Measurements from ENCODE around the gene THAP3.
"Not testable (repeated sequence)": the region's sequence is repeated elsewhere in the genome, so short reads cannot be mapped to it uniquely, and the experiment has no call there.

Gene THAP3

GRCh38 chr1:6635910-6636760, 11.5 kb downstream of the THAP3 start:
- DNase-seq = no peak

DNA sequence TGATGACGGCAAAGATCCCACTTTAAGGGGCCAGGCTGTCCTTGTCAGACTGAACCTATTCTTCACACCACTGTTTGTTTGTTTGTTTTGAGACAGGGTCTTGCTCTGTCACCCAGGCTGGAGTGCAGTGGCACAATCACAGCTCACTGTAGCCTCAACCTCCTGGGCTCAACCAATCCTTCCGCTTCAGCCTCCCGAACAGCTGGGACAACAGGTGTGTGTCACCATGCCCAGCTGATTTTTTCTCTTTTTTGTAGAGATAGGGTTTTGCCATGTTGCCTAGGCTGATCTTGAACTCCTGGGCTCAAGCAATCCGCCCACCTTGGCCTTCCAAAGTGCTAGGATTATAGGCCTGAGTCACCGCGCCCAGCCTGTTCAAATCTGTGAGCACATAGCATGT, 12.1 kb downstream of the THAP3 start:
- DNase-seq = not testable (repeated sequence)

- no peak for DNase-seq
Observed at GRCh38 chr1:6637770-6638169, 13.1 kb downstream of the THAP3 start.

GRCh38 chr1:6638226-6638625, 13.6 kb downstream of the THAP3 start:
- no peak for DNase-seq

GRCh38 chr1:6640867-6641266, 16.2 kb downstream of the THAP3 start:
- DNase-seq = not testable (repeated sequence)

GRCh38 chr1:6645018-6645417, 20.4 kb downstream of the THAP3 start:
- DNase-seq = no peak

DNA sequence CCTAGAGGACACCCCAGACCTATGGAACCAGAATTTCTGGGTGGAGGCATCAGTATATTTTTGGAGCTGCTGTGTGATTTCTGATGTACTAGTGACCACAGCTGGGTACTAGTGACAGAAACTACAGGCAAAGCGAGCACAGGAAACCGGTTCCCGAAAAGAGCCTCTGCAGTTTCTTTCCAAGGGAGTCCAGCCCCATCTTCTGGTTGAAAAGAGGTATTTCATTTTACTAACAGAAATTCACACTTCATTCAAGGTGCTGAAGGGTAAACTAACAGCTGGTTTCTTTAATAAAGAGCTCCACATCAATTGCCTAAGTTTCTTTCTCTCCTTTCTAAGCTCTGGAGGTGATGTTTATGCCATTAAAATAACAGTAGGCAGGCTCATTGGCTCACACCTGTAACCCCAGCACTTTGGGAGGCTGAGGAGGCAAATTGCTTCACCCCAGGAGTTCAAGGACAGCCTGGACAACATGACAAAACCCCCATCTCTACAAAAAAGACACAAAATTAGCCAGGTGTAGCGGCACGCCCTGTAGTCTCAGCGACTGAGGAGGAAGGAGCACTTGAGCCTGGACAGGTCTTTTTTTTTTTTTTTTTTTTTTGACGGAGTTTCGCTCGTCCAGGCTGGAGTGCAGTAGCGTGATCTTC, 22.0 kb downstream of the THAP3 start:
- peak; percentile 25 to 26 for DNase-seq

DNA sequence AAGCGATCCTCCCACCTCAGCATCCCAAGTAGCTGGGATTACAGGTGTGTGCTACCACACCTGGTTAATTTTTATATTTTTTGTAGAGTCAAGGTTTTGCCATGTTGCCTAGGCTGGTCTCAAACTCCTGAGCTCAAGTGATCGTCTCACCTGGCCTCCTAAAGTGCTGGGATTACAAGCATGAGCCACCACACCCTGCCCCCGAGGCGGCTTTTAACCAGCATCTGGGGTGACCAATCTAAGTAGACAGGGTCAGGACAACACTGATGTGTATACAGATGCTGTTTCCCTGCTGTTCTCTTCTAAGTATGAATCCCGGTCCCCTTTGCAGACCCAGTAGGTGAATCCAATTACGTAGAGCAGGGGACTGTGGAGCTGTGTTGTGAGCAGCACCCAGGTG, 23.9 kb downstream of the THAP3 start:
- no peak for DNase-seq

GRCh38 chr1:6651909-6652308, 27.2 kb downstream of the THAP3 start:
- DNase-seq = no peak

- DNase-seq = no peak
Observed at GRCh38 chr1:6652986-6653385, 28.3 kb downstream of the THAP3 start.

DNA sequence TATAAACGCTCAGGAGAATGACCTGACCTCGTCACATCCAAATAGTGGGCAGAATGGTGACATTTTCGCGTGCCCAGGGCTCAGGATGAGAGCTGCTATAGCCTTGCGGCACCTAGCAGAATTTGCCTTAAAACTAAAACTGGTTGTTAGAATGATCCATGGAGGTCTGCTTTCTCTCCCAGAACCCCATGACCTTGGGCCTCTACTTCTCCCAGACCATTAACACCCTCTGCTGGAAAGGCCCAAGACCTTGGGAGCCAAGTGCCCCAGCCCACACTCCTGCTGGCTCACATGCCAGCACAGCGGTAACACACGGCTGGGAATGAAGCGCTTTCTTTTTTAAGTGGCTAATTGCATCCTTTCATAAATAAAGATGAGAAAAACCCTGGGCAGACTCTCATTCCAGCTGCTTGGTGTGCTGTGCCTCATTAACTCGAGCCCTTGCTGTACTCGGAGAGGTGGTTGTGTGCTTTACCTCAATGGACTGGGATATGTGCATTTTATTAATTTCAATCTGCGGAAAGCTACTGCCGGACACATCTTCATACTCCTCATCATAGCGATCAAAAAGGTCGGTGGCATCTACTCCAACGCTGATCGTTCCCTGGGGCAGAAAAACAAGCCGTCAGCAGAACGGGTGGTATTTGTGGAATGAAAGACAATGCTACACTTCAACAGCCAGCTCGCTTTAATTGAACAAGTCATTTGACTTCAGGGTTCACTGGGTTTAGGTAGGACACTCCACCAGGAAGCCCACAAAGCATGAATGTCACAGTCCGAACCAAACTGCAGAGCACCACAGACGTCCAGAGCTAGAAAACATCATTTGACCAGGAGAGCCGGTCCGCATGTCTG, 29.0 kb downstream of the THAP3 start:
- DNase-seq = no peak

- no peak for DNase-seq
Observed at GRCh38 chr1:6657138-6657537, 32.5 kb downstream of the THAP3 start.

DNA sequence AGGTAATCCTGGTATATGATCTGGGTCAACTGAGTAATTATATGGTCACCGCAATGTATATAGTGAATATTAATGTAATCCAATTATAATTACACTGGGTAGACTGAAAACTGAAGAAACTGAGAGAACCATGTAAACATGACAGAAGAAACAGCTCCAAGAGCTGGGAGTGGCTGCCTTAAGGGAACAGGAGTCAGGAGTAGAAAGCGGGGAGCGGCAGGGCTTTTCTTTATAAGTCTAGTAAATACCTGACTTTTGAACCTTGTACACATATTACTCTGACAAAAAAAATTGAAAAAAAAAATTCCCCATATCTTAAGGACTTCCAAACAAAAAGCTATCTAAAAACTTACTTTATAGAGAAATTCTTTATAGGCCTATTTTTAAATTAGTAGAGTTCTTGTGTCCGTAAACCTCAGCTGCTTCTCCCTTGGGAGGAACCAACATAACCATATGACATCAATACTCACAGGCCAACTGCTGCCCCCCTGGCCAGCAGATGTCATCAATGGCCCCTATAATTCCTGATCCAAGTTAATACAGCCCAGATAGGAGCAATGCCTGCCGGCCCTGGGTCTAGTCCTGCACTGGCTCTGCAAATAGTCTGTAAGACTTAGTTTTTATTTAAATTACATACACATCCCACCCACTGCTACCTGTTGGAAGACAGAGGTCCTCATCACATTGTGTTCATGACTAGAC, 33.8 kb downstream of the THAP3 start:
- DNase-seq = no peak

- DNase-seq = no peak
Observed at GRCh38 chr1:6660415-6661049, 35.9 kb downstream of the THAP3 start.

DNA sequence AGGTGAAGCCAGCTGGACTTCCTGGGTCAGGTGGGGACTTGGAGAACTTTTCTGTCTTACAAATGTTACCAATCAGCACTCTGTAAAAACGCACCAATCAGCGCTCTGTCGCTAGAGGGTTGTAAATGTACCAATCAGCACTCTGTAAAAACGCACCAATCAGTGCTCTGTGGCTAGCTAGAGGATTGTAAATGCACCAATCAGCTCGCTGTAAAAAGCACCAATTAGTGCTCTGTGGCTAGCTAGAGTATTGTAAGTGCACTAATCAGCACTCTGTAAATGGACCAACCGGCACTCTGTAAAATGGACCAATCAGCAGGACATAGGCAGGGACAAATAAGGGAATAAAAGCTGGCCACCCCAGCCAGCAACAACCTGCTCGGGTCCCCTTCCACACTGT, 37.8 kb downstream of the THAP3 start:
- DNase-seq = not testable (repeated sequence)

- DNase-seq = no peak
Observed at GRCh38 chr1:6666696-6667095, 42.0 kb downstream of the THAP3 start.

GRCh38 chr1:6667139-6667538, 42.5 kb downstream of the THAP3 start:
- no peak for DNase-seq

- no peak for DNase-seq
Observed at GRCh38 chr1:6668503-6668902, 43.8 kb downstream of the THAP3 start.

GRCh38 chr1:6672558-6672957, 47.9 kb downstream of the THAP3 start:
- no peak for DNase-seq

GRCh38 chr1:6673816-6674398, 49.2 kb downstream of the THAP3 start:
- no peak for DNase-seq

DNA sequence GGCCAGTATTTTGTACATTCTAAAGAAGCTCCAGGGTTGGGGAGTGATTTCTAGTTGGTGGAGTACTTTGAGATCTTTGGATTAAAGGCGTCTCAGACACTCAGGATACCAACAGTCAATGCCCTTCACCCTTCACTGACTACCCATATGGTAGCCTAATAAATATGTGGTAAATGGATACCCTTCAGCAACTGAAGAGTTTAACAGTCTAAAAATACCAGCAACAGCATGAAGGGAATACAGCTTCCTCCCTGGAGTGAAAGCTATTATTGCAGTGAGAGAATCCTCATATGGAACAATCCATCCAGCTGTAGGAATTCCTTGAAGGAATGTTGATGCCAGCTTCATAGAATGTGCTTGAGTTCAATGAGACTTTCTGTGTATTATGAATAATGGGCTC, 50.1 kb downstream of the THAP3 start:
- DNase-seq = no peak

DNA sequence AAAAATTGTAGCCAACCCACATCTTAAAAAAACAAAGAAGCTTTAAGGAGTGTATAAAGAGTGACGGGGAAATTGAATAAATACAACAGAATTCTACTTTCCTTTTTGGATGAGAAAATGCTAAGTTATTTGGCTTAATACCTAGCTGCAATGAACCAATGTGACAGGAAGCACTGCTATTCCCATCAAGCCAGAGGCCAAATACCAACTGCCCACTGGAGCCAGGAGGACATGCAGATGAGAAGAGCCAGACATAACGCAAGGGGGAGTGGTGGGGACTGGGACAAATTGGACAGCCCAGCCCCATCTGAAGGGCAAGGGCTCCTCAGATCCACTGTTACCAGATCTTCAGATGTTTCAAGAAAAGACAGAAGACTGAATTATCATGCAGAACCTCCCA, 51.3 kb downstream of the THAP3 start:
- DNase-seq = no peak
